CD4-positive, CD25-positive, alpha-beta regulatory T cell (primary cell): ENCODE data around the gene DLL4. TPM values are rescaled to one million over a fixed set of nuclear protein-coding genes. Genes with fewer than 3 reads are reported as not detected.

ENCODE experiments used
- ATAC-seq, 2 donors: fragments of 150-1000 bp; cut with Tn5 transposase; one replicate each; pipeline ENCODE4 v1.10.0; 2021; ENCODE audit warnings: low read depth in 2 of 2, moderate number of reproducible peaks in 2 of 2, moderate library complexity in 1 of 2
- DNase-seq, 3 donors: peaks; one replicate each; pipeline versions ENCODE4 v3.0.0 to v3.0.0-alpha.2; 2012 to 2022; ENCODE audit warnings: mixed read lengths in 1 of 3
- H3K27ac ChIP-seq: one replicate; pipeline ENCODE4 v1.7.0; 2013; ENCODE audit warnings: mild to moderate bottlenecking, low read length; ENCODE audit not compliant: insufficient read depth, poor library complexity, severe bottlenecking
- H3K27me3 ChIP-seq: one replicate; pipeline ENCODE4 v1.7.0; 2013; ENCODE audit warnings: low read length; ENCODE audit not compliant: control insufficient read depth, insufficient read depth
- H3K36me3 ChIP-seq: one replicate; pipeline ENCODE4 v1.7.0; 2013; ENCODE audit warnings: mild to moderate bottlenecking, low read length, moderate library complexity; ENCODE audit not compliant: control insufficient read depth, insufficient read depth
- H3K4me1 ChIP-seq: 2 replicates; pipeline ENCODE4 v1.7.0; 2013; ENCODE audit warnings: mild to moderate bottlenecking, low read length; ENCODE audit not compliant: insufficient read depth, control insufficient read depth, poor library complexity, severe bottlenecking
- H3K4me3 ChIP-seq: one replicate; pipeline ENCODE4 v1.7.0; 2013; ENCODE audit warnings: low read depth, mild to moderate bottlenecking, low read length, moderate library complexity
- H3K9me3 ChIP-seq, 2 experiments: 1 replicate in 1 of 2; 2 replicates in 1 of 2; pipeline ENCODE4 v1.7.0; 2013; ENCODE audit warnings: low read length in 2 of 2, mild to moderate bottlenecking in 1 of 2, moderate library complexity in 1 of 2; ENCODE audit not compliant: control insufficient read depth in 2 of 2
- H3K27ac Mint-ChIP-seq, 3 donors: one replicate each; pipeline ENCODE4 v1.8.0; 2020 to 2022; ENCODE audit warnings: mild to moderate bottlenecking in 3 of 3, mixed read lengths in 3 of 3, moderate library complexity in 2 of 3
- H3K27me3 Mint-ChIP-seq: one replicate; pipeline ENCODE4 v1.8.0; 2022; ENCODE audit warnings: mild to moderate bottlenecking, mixed read lengths
- H3K36me3 Mint-ChIP-seq: one replicate; pipeline ENCODE4 v1.8.0; 2020; ENCODE audit warnings: mixed read lengths
- H3K4me1 Mint-ChIP-seq, 4 donors: one replicate each; pipeline ENCODE4 v1.8.0; 2020 to 2022; ENCODE audit warnings: mixed read lengths in 4 of 4, mild to moderate bottlenecking in 1 of 4
- H3K4me3 Mint-ChIP-seq, 4 donors: one replicate each; pipeline ENCODE4 v1.8.0; 2020 to 2022; ENCODE audit warnings: mild to moderate bottlenecking in 4 of 4, mixed read lengths in 4 of 4, moderate library complexity in 3 of 4
- H3K9me3 Mint-ChIP-seq, 7 donors: one replicate each; pipeline ENCODE4 v1.8.0; 2020 to 2022; ENCODE audit warnings: mixed read lengths in 7 of 7, mild to moderate bottlenecking in 3 of 7, moderate library complexity in 2 of 7
- polyA plus RNA-seq, 4 donors: library from polyadenylated mRNA; unstranded; fragments of 300-500 nt; fragmentation: Illumina TruSeq; gene quantifications; one replicate each; pipeline ENCODE4 v1.2.3, GENCODE V29; 2021
- total RNA-seq: library from RNA; stranded (reverse); gene quantifications from one replicate; pipeline ENCODE4 v1.2.3, GENCODE V29; 2022

DLL4 gene
- total and polyA plus RNA-seq, 5 donors from 2014 or later: not detected

- peaks cover 0 to 5% (median 0%) of the 10 kb centered on the region in 7 donors for H3K9me3 Mint-ChIP-seq
- H3K27me3 Mint-ChIP-seq: peaks cover 76% of the 10 kb centered on the region
- H3K4me1 Mint-ChIP-seq: peaks cover 0 to 58% (median 26%) of the 10 kb centered on the region in 4 donors
- Histone ChIP-seq H3K9me3 (no peaks in the 10 kb centered on the region), H3K4me3 (no peak overlapping the region), H3K27ac (no peak overlapping the region), H3K27me3 (peaks cover 13% of the 10 kb centered on the region), H3K36me3 (no peaks in the 10 kb centered on the region), H3K4me1 (peaks cover 56% of the 10 kb centered on the region)
- DNase-seq (peak; percentile 23 to 67 (median 34)), ATAC-seq (no peak)
- no peak overlapping the region for H3K27ac Mint-ChIP-seq
- no peaks in the 10 kb centered on the region for H3K36me3 Mint-ChIP-seq
- H3K4me3 Mint-ChIP-seq: peak overlapping the region; percentile 76 to 85 (median 80)
Measured at GRCh38 chr15:40930430-40931299, 1.5 kb downstream of the DLL4 start.

- H3K27ac ChIP-seq: no peak overlapping the region
- peak overlapping the region in 1 of 3 donors; percentile 71 for H3K27ac Mint-ChIP-seq
- H3K9me3 Mint-ChIP-seq: peaks cover 0 to 5% (median 0%) of the 10 kb centered on the region in 7 donors
- H3K27me3 Mint-ChIP-seq: peaks cover 71% of the 10 kb centered on the region
- H3K4me3 Mint-ChIP-seq: peak overlapping the region; percentile 68 to 83 (median 76)
- no peaks in the 10 kb centered on the region for H3K36me3 Mint-ChIP-seq
- no peak for DNase-seq
- peaks cover 13% of the 10 kb centered on the region for H3K27me3 ChIP-seq
- peaks cover 47% of the 10 kb centered on the region for H3K4me1 ChIP-seq
- no peaks in the 10 kb centered on the region for H3K36me3 ChIP-seq
- H3K9me3 ChIP-seq: no peaks in the 10 kb centered on the region
- ATAC-seq: no peak
- no peak overlapping the region for H3K4me3 ChIP-seq
- H3K4me1 Mint-ChIP-seq: peaks cover 0 to 50% (median 24%) of the 10 kb centered on the region in 4 donors
Measured at GRCh38 chr15:40931300-40932142, 2.4 kb downstream of the DLL4 start.

GRCh38 chr15:40932156-40932555, 3.0 kb downstream of the DLL4 start:
- DNase-seq (peak in 1 of 3 donors; percentile 43), ATAC-seq (no peak)
- Histone ChIP-seq H3K4me3 (no peak overlapping the region), H3K4me1 (peaks cover 41% of the 10 kb centered on the region), H3K9me3 (no peaks in the 10 kb centered on the region), H3K36me3 (no peaks in the 10 kb centered on the region), H3K27ac (no peak overlapping the region), H3K27me3 (peaks cover 9% of the 10 kb centered on the region)
- Mint-ChIP-seq H3K9me3 (peaks cover 0 to 5% (median 0%) of the 10 kb centered on the region in 7 donors), H3K36me3 (no peaks in the 10 kb centered on the region), H3K27ac (peak overlapping the region in 2 of 3 donors; percentile 42 to 71), H3K4me3 (peak overlapping the region in 2 of 4 donors; percentile 64 to 76), H3K27me3 (peaks cover 67% of the 10 kb centered on the region), H3K4me1 (peaks cover 0 to 44% (median 18%) of the 10 kb centered on the region in 4 donors)

- H3K9me3 ChIP-seq: no peaks in the 10 kb centered on the region
- no peak overlapping the region for H3K27ac ChIP-seq
- no peak overlapping the region for H3K4me3 ChIP-seq
- H3K4me3 Mint-ChIP-seq: peak overlapping the region in 1 of 4 donors; percentile 76
- H3K27ac Mint-ChIP-seq: peak overlapping the region in 1 of 3 donors; percentile 42
- H3K4me1 ChIP-seq: peaks cover 34% of the 10 kb centered on the region
- DNase-seq (no peak), ATAC-seq (no peak)
- H3K36me3 ChIP-seq: no peaks in the 10 kb centered on the region
- H3K4me1 Mint-ChIP-seq: peaks cover 0 to 41% (median 16%) of the 10 kb centered on the region in 4 donors
- peaks cover 8% of the 10 kb centered on the region for H3K27me3 ChIP-seq
- peaks cover 67% of the 10 kb centered on the region for H3K27me3 Mint-ChIP-seq
- H3K9me3 Mint-ChIP-seq: peaks cover 0 to 5% (median 0%) of the 10 kb centered on the region in 7 donors
- H3K36me3 Mint-ChIP-seq: no peaks in the 10 kb centered on the region
Measured at GRCh38 chr15:40932649-40933516, 3.7 kb downstream of the DLL4 start.

- no peak for ATAC-seq
- Histone ChIP-seq H3K27ac (no peak overlapping the region), H3K9me3 (no peaks in the 10 kb centered on the region), H3K36me3 (no peaks in the 10 kb centered on the region), H3K27me3 (peaks cover 8% of the 10 kb centered on the region), H3K4me1 (peaks cover 27% of the 10 kb centered on the region), H3K4me3 (no peak overlapping the region)
- no peak overlapping the region for H3K27ac Mint-ChIP-seq
- no peaks in the 10 kb centered on the region for H3K36me3 Mint-ChIP-seq
- peaks cover 0 to 5% (median 0%) of the 10 kb centered on the region in 7 donors for H3K9me3 Mint-ChIP-seq
- peaks cover 65% of the 10 kb centered on the region for H3K27me3 Mint-ChIP-seq
- H3K4me1 Mint-ChIP-seq: peaks cover 0 to 36% (median 15%) of the 10 kb centered on the region in 4 donors
- DNase-seq: no peak
- H3K4me3 Mint-ChIP-seq: peak overlapping the region in 1 of 4 donors; percentile 54
Measured at GRCh38 chr15:40933517-40933902, 4.4 kb downstream of the DLL4 start.

- Mint-ChIP-seq H3K4me3 (no peak overlapping the region), H3K9me3 (peaks cover 0 to 2% (median 0%) of the 10 kb centered on the region in 7 donors), H3K27ac (no peak overlapping the region), H3K36me3 (no peaks in the 10 kb centered on the region), H3K4me1 (peaks cover 0 to 31% (median 10%) of the 10 kb centered on the region in 4 donors), H3K27me3 (peaks cover 56% of the 10 kb centered on the region)
- no peaks in the 10 kb centered on the region for H3K9me3 ChIP-seq
- peaks cover 8% of the 10 kb centered on the region for H3K27me3 ChIP-seq
- H3K27ac ChIP-seq: no peak overlapping the region
- no peak overlapping the region for H3K4me3 ChIP-seq
- ATAC-seq (no peak), DNase-seq (no peak)
- H3K4me1 ChIP-seq: peaks cover 18% of the 10 kb centered on the region
- no peaks in the 10 kb centered on the region for H3K36me3 ChIP-seq
Measured at GRCh38 chr15:40934457-40934856, 5.3 kb downstream of the DLL4 start.

- Histone ChIP-seq H3K27ac (no peak overlapping the region), H3K9me3 (no peaks in the 10 kb centered on the region), H3K36me3 (no peaks in the 10 kb centered on the region), H3K4me3 (no peak overlapping the region), H3K4me1 (peaks cover 7% of the 10 kb centered on the region), H3K27me3 (peaks cover 5% of the 10 kb centered on the region)
- no peak for ATAC-seq
- Mint-ChIP-seq H3K36me3 (no peaks in the 10 kb centered on the region), H3K4me3 (no peak overlapping the region), H3K27me3 (peaks cover 38% of the 10 kb centered on the region), H3K9me3 (no peaks in the 10 kb centered on the region), H3K4me1 (peaks cover 0 to 28% (median 11%) of the 10 kb centered on the region in 4 donors), H3K27ac (no peak overlapping the region)
- no peak for DNase-seq
Measured at GRCh38 chr15:40936234-40936708, 7.1 kb downstream of the DLL4 start.
